K562 (cell line): ENCODE results near the gene LMBR1. TPM values are rescaled to one million over a fixed set of nuclear protein-coding genes. Genes with fewer than 3 reads are reported as not detected.

Experiments
- CBX5 ChIP-seq: IDR thresholded peaks from 2 replicates; pipeline ENCODE4 v1.6.1; 2014; ENCODE audit warnings: low read depth, borderline replicate concordance
- DMBX1 ChIP-seq: fragments of 250-450 bp; sonication (Bioruptor Pico); IDR thresholded peaks from 2 replicates; pipeline ENCODE4 v1.8.0; 2022; ENCODE audit warnings: inconsistent platforms, mild to moderate bottlenecking, moderate library complexity, borderline replicate concordance
- DPF2 ChIP-seq: fragments of 450-650 bp; IDR thresholded peaks from 2 replicates; pipeline ENCODE4 v1.6.1; 2016
- FOXM1 ChIP-seq, 2 experiments: fragments of 450-650 bp in 1 of 2; sonication (generic) in 1 of 2; formaldehyde crosslinking in 1 of 2; IDR thresholded peaks; 2 replicates each; pipeline versions ENCODE4 v1.6.1 to v1.9.0; 2017 to 2022; ENCODE audit warnings: low read depth in 2 of 2, mild to moderate bottlenecking in 2 of 2, missing genetic modification reagents in 1 of 2, moderate library complexity in 1 of 2
- HDAC1 ChIP-seq, 2 experiments: fragments of 450-650 bp; IDR thresholded peaks; 2 replicates each; pipeline ENCODE4 v1.6.1; 2016 to 2017; ENCODE audit warnings: inconsistent platforms in 1 of 2, mild to moderate bottlenecking in 1 of 2, moderate library complexity in 1 of 2
- HSF4 ChIP-seq: fragments of 250-450 bp; sonication (Bioruptor Pico); IDR thresholded peaks from 2 replicates; pipeline ENCODE4 v2.1.2; 2022; ENCODE audit warnings: mild to moderate bottlenecking, moderate library complexity, borderline replicate concordance
- KLF10 ChIP-seq: fragments of 250-450 bp; sonication (Bioruptor Pico); IDR thresholded peaks from 2 replicates; pipeline ENCODE4 v1.6.1; 2021; ENCODE audit warnings: matching md5 sums
- LCOR ChIP-seq: sonication (generic); formaldehyde crosslinking; IDR thresholded peaks from 2 replicates; pipeline ENCODE4 v1.8.0; 2022; ENCODE audit warnings: mild to moderate bottlenecking, missing genetic modification reagents
- NCOR1 ChIP-seq: fragments of 450-650 bp; IDR thresholded peaks from 2 replicates; pipeline ENCODE4 v1.6.1; 2016; ENCODE audit warnings: mild to moderate bottlenecking, moderate library complexity
- NFIX ChIP-seq: fragments of 250-450 bp; sonication (Bioruptor Pico); IDR thresholded peaks from 2 replicates; pipeline ENCODE4 v1.4.0; 2020; ENCODE audit warnings: low read depth, mild to moderate bottlenecking, moderate library complexity
- POLR2AphosphoS5 ChIP-seq: IDR thresholded peaks from 2 replicates; pipeline ENCODE4 v1.6.1; 2011; ENCODE audit warnings: mild to moderate bottlenecking, low read depth, low read length, moderate library complexity; ENCODE audit not compliant: control insufficient read depth, insufficient read depth
- RCOR1 ChIP-seq, 2 experiments: IDR thresholded peaks; 2 replicates each; pipeline ENCODE4 v1.6.1; 2012; ENCODE audit warnings: low read depth in 2 of 2, low read length in 2 of 2, borderline replicate concordance in 1 of 2, improper control_type of control experiment in 1 of 2
- SMARCC2 ChIP-seq: fragments of 450-650 bp; IDR thresholded peaks from 2 replicates; pipeline ENCODE4 v1.6.1; 2017; ENCODE audit warnings: antibody characterized with exemption, moderate library complexity, mild to moderate bottlenecking, low read depth
- SUPT5H ChIP-seq: fragments of 450-650 bp; IDR thresholded peaks from 2 replicates; pipeline ENCODE4 v1.6.1; 2016
- TEAD1 ChIP-seq, 2 experiments: fragments of 450-650 bp in 1 of 2; sonication (generic) in 1 of 2; formaldehyde crosslinking; IDR thresholded peaks; 2 replicates each; pipeline versions ENCODE4 v1.4.0 to v1.8.0; 2020 to 2022; ENCODE audit warnings: mild to moderate bottlenecking in 2 of 2, missing genetic modification reagents in 1 of 2
- TEAD4 ChIP-seq, 2 experiments: sonication (generic) in 1 of 2; formaldehyde crosslinking in 1 of 2; IDR thresholded peaks; 2 replicates each; pipeline versions ENCODE4 v1.6.1 to v1.8.0; 2012 to 2022; ENCODE audit warnings: borderline replicate concordance in 1 of 2, inconsistent platforms in 1 of 2, low read length in 1 of 2, mild to moderate bottlenecking in 1 of 2, missing genetic modification reagents in 1 of 2
- ZFP1 ChIP-seq: fragments of 450-650 bp; formaldehyde crosslinking; IDR thresholded peaks from 2 replicates; pipeline ENCODE4 v1.4.0; 2020; ENCODE audit warnings: mild to moderate bottlenecking, mixed read lengths
- ZNF830 ChIP-seq: fragments of 250-450 bp; sonication (Bioruptor Pico); IDR thresholded peaks from 2 replicates; pipeline ENCODE4 v1.5.0; 2021; ENCODE audit warnings: mild to moderate bottlenecking
- ZSCAN29 ChIP-seq: fragments of 450-650 bp; IDR thresholded peaks from 2 replicates; pipeline ENCODE4 v1.6.1; 2017
- polyA plus RNA-seq, 8 experiments: library from polyadenylated mRNA; depleted of rRNA in 4 of 8; stranded (reverse) in 5 of 8; unstranded in 3 of 8; fragments of >200 nt; fragmentation: Nextera tagmentation in 2 of 8; fragmentation: Illumina TruSeq in 1 of 8; extraction: Ambion mirVana in 2 of 8; extraction: Trizol in 1 of 8; gene quantifications; 2 replicates each; pipeline versions ENCODE4 v1.2.1 to v1.2.3, GENCODE V29; 2011 to 2014; ENCODE audit warnings: inconsistent platforms in 1 of 8, missing spikeins in 1 of 8
- total RNA-seq, 7 experiments: library from RNA; depleted of rRNA in 6 of 7; stranded (reverse); fragments of >200 nt in 6 of 7; fragmentation: Illumina TruSeq in 2 of 7; extraction: Trizol in 2 of 7; gene quantifications; 2 replicates each; pipeline versions ENCODE4 v1.2.1 to v1.2.3, GENCODE V29; 2011 to 2021; ENCODE audit warnings: low replicate concordance in 1 of 7
- TF ChIP-seq, protein P1 (sequence below): IDR thresholded peaks from 2 replicates; pipeline ENCODE4 v1.6.1; 2012; ENCODE audit warnings: low read depth, low read length, improper control_type of control experiment, borderline replicate concordance
- TF ChIP-seq, protein P2 (sequence below): fragments of 450-650 bp; IDR thresholded peaks from 2 replicates; pipeline ENCODE4 v1.6.1; 2016

The LMBR1 gene
- total and polyA plus RNA-seq, 9 of the 15 experiments (the other 6 are each of a cell fraction or from before 2014, with no cell fraction given): 7.7 to 90.0 (median 59.9) TPM

DNA sequence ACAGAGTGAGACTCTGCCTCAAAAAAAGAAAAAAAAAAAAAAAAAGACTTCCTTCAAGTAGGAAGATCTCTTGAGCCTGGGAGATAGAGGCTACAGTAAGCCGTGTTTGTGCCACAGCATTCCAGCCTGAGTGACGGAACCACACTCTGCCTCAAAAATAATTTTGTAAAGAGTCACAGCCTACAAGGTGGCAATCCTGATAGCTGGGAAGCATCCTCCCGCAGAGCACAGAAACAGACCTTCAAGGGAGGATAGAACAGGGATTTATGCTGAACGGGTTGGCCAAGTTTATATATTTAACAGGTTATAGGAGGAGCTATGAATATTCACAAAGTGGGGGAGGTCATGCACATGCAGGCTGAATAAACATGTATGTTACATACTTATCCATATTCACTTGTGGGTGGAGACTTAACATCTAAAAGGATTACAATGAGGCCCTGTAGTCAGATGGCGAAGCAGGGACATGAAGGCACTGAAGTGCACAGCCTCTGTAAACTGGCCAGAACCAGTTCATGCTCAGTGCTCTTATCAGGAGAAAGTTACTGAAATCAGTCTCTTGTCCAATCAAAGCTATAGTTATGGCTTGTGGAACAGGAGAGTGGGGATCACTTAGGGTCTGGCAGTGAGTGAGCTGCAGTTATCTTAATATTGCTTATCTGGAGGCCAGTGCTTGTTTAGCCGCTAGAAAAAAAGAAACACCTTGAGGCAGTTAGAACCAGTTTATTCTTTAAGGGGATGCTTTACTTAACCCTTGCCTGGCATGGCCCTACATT lies 6.8 kb downstream of the LMBR1 start (continued):
- TF ChIP-seq DPF2 (peak; percentile 56; the same call in 1 of the 2 replicates), KLF10 (CRISPR knock-in tag) (no peak), CBX5 (0 out of 2 replicates have a peak, but pooled peaks have one; percentile 46), SMARCC2 (no peak), HDAC1 (IDR thresholded peaks at IDR 0.05) (peak in 1 of 2 experiments; percentile 76; a peak in 2 of 4 replicates), TEAD1 (CRISPR knock-in tag; IDR thresholded peaks at IDR 0.05) (peak in 1 of 2 experiments; percentile 87; a peak in 2 of 4 replicates), LCOR (CRISPR knock-in tag) (no peak), NFIX (no peak), TEAD4 (IDR thresholded peaks at IDR 0.05; ENCODE audit: low read length) (peak; percentile 62), TEAD4 (CRISPR knock-in tag; IDR thresholded peaks at IDR 0.05; ENCODE audit: borderline replicate concordance) (no peak), ZNF830 (CRISPR knock-in tag) (no peak), ZSCAN29 (no peak), ZFP1 (CRISPR knock-in tag) (no peak), DMBX1 (no peak), HSF4 (CRISPR knock-in tag) (no peak), FOXM1 (IDR thresholded peaks at IDR 0.05; ENCODE audit: low read depth) (peak; percentile 26; the same call in 1 of the 2 replicates), FOXM1 (CRISPR knock-in tag; IDR thresholded peaks at IDR 0.05; ENCODE audit: low read depth) (no peak), RCOR1 (IDR thresholded peaks at IDR 0.05; ENCODE audit: borderline replicate concordance in 1 of 2, low read depth in 2 of 2, low read length in 2 of 2) (peak in 1 of 2 experiments; percentile 92; a peak in 3 of 4 replicates), POLR2AphosphoS5 (0 out of 2 replicates have a peak, but pooled peaks have one; percentile 14), NCOR1 (peak; percentile 30; the same call in 1 of the 2 replicates), SUPT5H (no peak)
- TF ChIP-seq, protein P1, sequence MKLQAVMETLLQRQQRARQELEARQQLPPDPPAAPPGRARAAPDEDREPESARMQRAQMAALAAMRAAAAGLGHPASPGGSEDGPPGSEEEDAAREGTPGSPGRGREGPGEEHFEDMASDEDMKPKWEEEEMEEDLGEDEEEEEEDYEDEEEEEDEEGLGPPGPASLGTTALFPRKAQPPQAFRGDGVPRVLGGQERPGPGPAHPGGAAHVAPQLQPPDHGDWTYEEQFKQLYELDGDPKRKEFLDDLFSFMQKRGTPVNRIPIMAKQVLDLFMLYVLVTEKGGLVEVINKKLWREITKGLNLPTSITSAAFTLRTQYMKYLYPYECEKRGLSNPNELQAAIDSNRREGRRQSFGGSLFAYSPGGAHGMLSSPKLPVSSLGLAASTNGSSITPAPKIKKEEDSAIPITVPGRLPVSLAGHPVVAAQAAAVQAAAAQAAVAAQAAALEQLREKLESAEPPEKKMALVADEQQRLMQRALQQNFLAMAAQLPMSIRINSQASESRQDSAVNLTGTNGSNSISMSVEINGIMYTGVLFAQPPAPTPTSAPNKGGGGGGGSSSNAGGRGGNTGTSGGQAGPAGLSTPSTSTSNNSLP: peak; percentile 53; the same call in 1 of the 2 replicates
- TF ChIP-seq, protein P2, sequence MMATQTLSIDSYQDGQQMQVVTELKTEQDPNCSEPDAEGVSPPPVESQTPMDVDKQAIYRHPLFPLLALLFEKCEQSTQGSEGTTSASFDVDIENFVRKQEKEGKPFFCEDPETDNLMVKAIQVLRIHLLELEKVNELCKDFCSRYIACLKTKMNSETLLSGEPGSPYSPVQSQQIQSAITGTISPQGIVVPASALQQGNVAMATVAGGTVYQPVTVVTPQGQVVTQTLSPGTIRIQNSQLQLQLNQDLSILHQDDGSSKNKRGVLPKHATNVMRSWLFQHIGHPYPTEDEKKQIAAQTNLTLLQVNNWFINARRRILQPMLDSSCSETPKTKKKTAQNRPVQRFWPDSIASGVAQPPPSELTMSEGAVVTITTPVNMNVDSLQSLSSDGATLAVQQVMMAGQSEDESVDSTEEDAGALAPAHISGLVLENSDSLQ: peak; percentile 4; the same call in 1 of the 2 replicates
